Measurements from ENCODE around the gene ZNF213.
"Not testable (repeated sequence)": the region's sequence is repeated elsewhere in the genome, so short reads cannot be mapped to it uniquely, and the experiment has no call there.

Gene ZNF213

DNA sequence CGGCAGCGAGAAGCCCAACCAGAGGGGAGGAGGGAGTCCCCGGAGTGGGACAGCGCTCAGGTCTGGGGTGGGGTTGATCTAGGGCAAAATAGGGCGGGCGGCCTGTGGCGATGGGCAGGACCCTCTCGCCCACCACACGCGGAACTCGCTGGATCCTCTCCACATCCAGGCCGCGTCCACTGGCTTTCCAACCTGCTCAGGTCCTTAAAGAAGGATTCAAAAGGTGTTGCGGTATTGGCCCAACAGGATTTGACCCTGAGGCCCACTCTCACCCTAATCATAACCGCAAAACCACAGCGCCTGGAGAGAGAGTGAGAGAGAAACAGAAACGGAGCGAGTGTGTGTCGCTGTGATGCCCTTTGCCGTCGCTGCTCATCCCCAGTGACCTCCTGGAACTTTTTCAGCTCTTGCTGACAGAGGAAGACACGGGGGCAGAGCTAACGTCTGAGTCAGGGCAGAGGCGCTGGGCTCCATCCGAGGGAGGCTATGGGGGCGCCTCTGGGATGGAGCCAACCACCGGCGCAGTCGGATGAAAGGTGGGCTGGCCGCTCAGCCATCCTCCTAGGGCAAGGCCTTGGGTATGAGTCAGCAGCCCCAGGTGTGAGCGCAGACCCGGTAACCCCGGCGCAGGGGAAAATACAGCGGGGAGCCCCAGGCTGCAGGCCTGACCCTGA lies 36.5 kb downstream of the ZNF213 start:
- peak; percentile 64 to 78 for DNase-seq

DNA sequence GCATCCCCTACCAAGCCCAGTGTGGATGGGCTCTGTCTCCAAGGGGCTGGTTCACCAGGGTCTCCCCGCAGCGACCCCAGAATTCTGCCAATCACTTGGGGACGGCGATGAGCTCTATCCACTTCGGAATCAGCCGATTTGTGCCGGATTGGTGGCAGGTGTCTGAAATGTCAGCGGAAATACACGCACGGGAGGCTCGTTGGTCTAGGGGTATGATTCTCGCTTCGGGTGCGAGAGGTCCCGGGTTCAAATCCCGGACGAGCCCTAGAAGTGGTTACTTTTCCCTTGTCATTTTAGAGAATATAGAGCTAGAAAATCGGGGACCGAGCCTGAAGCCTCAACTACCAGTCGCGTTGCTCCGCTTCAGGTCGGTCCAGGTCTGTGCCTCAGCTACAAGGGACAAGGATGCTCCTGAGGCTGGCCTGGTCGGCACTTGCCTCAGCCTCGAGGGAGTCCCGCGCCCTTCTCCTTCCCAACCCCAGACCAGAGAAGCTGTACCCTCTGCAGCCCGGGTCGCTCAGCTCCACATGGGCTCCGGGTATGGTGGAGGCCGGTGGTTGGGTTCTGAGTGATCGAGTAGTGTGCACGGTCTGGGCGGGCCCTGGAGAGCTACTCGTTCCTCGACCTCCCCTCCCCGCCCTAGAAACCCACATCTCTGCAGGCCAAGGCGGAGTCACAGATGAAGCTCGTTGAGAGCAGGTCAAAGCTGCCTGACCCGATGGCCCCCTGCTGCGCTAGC lies 37.2 kb downstream of the ZNF213 start:
- peak in 1 of 2 donors; percentile 53 for DNase-seq

DNA sequence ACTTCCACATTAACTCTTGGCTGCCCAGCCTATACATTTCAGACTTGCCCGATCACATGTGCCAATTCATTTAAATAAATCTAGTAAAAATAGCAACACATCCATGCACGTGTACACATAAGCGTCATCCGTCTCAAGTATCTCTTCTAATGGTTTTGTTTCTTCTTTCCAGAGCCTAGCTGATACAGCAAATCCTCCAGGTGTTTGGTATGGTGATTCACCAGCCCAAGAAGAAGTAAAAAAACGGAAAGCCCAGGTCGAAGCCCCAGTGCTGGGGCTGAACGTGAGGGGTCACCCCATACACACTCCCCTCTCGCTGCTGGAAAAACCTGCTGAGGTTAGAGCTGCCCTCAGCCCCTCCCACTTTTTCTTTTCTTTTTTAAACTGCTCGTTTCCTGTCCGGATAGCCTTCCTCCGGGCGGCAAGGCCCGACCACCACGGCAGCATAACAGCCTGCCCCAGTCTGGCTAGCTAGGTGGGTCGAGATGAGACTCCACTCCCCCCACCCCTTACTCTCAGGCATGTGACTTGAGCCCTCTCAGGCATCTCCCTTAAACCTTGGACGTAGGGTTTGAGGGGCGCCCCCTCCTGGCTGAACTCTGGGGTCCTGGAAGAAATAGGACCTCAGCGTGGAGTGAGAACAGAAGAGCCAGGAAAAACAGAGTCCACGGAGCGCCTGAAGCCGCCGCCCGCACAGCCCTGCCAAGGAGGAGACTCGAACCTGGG lies 39.2 kb downstream of the ZNF213 start:
- DNase-seq = no peak

GRCh38 chr16:3174618-3175148 lies 39.9 kb downstream of the ZNF213 start:
- DNase-seq = no peak

DNA sequence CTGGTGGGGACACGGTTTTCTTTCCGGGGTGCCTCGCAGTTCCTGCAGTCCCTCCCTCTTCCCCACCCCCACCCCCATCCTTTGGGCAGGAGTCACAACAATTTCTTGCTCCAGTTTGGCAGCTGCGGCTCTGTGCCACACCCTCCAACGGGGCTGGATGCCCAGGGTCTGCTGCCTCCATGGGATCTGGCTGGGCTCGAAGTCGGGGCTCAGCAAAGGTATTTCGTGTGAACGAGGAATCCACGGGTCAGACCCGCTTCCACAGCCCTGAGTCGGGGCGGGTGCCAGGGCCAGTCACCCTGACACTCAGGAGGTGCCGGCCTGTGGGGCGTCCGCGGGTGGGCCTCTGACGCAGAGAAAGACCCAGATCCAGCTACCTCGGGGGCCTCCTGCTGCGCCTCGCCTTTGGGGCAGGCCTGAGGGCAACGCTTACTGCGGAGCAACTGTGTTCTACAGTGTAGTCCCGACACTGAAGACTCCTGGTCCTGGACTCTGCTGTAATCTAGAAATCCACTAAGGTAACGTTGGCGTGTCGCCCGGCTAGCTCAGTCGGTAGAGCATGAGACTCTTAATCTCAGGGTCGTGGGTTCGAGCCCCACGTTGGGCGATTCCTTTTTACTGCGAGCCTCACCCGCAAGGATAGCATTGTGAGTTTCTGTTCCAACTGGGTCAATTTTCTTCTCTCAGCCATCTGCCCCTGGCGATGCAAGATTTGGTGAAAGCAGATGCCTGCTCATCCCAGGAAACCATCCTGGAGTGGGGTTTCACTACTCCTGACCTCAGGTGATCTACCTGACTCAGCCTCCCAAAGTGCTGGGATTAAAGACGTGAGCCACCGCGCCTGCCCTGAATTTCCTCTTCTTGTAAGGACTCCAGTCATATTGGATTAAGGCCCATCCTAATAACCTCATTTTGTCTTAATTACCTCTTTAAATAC lies 40.6 kb downstream of the ZNF213 start:
- DNase-seq = no peak

GRCh38 chr16:3179651-3180050 lies 44.8 kb downstream of the ZNF213 start:
- DNase-seq = no peak

DNA sequence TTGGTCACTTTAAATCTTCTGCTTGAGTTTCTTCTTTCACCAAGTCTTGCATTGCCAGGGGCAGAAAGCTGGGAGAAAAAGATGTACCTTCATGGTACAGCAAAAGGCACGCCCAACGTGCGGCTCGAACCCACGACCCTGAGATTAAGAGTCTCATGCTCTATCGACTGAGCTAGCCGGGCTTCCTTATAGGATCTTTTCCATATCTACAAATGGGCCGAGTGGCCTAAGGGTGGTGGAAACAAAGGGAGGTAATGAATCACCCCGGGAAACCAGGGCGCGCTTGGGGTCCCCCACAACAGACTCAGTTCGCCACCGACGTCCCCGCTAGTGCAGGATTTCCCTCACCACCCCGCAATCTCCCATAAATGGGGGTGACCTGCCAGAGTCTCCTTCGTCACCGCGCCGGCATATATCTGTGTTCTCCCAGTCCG lies 45.6 kb downstream of the ZNF213 start:
- DNase-seq = no peak

DNA sequence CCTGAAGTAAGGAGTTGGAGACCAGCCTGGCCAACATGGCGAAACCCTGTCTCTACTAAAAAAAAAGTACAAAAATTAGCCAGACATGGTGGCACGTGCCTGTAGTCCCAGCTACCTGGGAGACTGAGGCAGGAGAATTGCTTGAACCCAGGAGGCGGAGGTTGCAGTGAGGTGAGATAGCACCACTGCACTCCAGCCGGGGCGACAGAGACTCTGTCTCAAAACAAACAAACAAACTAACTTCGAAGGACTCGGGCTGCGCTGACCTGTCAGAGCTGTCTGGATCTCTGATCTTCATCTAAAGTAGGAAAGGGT lies 47.4 kb downstream of the ZNF213 start:
- DNase-seq = not testable (repeated sequence)

GRCh38 chr16:3182608-3183444 lies 48.0 kb downstream of the ZNF213 start:
- DNase-seq = peak in 1 of 2 donors; percentile 17

DNA sequence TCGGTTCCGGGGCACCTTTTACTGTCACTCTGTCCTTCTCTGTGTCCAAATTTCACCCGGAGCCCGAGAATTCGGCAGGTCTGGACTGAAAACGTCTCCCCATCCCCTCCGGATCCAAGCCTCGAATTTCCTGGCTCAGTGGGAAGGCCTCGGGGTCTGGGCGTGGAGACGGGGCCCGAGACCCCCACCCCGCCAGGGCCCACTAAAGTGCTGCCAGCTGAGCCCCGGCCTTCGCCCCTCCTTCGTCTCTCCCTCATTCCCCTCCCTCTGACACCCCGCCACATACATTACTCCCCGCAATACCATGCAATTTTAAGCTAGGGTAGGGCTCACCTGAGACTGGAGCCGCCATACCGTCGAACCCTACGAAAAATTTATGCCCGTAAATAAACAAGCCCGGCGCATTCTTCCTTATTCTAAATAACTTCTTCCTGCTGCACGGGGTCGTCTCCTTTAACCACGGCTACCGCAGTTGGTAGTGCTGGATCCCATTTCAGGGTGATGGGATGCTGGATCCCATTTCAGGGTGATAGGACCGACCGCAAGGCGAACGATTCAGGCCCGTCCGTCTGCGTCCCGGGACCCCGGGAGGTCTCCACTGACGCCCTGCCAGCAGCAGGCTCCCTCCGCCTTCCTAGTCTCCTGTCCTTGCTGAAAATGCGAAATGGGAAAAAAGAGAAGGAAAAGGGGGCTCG lies 48.8 kb downstream of the ZNF213 start:
- DNase-seq = no peak

- DNase-seq = no peak
These were observed 52.3 kb downstream of the ZNF213 start for GRCh38 chr16:3186946-3187690.

GRCh38 chr16:3187798-3188674 lies 53.2 kb downstream of the ZNF213 start, which contains the start of gene OR1F1:
TSS of gene OR1F1 (plus strand) at chr16:3188204.
- DNase-seq = peak in 1 of 2 donors; percentile 35

- DNase-seq = no peak
These were observed 53.8 kb downstream of the ZNF213 start for GRCh38 chr16:3188675-3188924.

DNA sequence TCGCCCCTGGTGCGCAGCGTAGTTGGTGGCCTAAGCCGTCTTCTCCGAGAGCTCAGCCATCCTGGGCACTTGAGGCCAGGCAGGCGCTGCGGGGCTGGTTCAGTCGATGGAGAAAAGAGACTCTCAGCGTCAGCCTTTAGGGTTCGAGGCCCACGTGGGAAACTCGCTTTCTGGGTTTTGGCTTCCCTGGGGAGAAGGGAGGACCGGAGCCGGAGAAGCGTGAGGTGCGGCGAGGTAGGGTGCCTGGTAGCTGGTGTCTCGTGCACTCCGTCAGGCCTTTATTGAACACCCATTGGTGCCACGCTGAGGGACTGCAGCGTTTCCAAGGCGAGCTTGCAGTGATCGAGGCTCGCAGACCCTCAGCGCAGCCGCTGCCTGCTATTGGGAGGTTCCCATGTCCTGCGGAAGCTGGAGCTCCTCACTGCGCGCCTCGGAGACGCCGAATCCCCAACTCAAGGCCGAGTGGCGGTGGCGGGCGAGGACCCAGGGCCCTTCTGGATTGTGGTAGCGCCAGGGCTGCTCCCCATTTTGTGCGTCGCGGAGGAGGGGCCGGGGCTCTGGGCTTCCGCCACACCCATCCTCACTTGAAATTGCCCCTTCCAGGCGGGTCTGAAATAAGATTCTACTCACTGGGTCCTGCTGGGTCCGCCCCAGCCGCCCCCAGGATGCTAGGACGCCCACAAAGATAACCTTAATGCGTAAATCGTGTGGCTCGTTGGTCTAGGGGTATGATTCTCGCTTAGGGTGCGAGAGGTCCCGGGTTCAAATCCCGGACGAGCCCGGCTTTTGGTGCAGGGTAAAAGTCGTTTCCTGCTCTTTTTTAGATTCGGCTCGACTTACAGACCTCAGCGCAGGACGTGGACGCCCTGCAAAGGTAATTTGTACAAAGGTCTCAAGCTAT lies 54.3 kb downstream of the ZNF213 start:
- DNase-seq = peak in 1 of 2 donors; percentile 13

- DNase-seq = no peak
These were observed 55.0 kb downstream of the ZNF213 start for GRCh38 chr16:3189869-3190268.

DNA sequence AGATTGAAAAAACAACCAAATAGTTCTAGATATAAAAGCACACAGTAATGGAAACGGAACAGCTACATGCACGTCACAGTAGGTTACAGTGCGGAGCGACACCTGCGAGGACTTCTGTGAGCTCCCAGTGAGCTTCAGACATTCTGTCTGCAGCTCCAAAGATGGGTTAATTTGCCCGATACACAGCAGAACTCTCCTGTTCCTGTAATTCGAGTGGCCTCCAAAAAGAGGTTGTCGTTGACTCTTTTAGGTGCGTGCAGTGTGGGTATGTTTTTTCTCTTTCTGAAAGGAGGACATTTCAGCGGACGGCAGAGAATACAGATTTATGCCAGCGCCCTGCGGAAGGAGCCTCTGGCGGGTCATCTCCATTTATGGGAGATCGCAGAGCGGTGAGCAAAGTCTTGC lies 56.1 kb downstream of the ZNF213 start:
- no peak for DNase-seq
